ENCODE results near the gene NKAIN1.
"Not testable (repeated sequence)": the region's sequence is repeated elsewhere in the genome, so short reads cannot be mapped to it uniquely, and the experiment has no call there.

DNA sequence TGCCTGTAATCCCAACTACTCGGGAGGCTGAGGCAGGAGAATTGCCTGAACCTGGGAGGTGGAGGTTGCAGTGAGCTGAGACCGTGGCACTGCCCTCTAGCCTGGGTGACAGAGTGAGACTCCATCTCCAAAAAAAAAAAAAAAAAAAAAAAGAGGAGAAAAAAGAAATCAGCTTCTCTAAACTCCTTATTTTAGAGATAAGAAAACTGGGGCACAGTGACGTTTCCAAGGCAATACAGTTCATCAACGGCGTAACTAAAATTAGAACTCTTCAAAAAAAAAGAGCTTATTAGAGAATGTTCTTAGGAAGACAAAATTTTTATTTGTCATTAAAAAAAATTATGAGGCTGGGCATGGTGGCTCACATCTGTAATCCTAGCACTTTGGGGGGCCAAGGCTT, 22.7 kb upstream of the NKAIN1 start:
- TF ChIP-seq, protein P1, sequence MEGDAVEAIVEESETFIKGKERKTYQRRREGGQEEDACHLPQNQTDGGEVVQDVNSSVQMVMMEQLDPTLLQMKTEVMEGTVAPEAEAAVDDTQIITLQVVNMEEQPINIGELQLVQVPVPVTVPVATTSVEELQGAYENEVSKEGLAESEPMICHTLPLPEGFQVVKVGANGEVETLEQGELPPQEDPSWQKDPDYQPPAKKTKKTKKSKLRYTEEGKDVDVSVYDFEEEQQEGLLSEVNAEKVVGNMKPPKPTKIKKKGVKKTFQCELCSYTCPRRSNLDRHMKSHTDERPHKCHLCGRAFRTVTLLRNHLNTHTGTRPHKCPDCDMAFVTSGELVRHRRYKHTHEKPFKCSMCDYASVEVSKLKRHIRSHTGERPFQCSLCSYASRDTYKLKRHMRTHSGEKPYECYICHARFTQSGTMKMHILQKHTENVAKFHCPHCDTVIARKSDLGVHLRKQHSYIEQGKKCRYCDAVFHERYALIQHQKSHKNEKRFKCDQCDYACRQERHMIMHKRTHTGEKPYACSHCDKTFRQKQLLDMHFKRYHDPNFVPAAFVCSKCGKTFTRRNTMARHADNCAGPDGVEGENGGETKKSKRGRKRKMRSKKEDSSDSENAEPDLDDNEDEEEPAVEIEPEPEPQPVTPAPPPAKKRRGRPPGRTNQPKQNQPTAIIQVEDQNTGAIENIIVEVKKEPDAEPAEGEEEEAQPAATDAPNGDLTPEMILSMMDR (conservative IDR thresholded peaks at IDR 0.05; ENCODE audit: low read length) = not testable (repeated sequence)
- TF ChIP-seq EZH2phosphoT487 (IDR thresholded peaks at IDR 0.05; ENCODE audit: borderline replicate concordance) = not testable (repeated sequence)
